H9 (cell line): ENCODE data around the gene APP. TPM values are rescaled to one million over a fixed set of nuclear protein-coding genes. Genes with fewer than 3 reads are reported as not detected.

Experiments used
- DNase-seq: peaks from one replicate; pipeline ENCODE4 v3.0.0-alpha.2; 2017
- H2AFZ ChIP-seq: one replicate; pipeline ENCODE4 v1.6.1; 2013; ENCODE audit warnings: mild to moderate bottlenecking, low read length, control low read depth, moderate library complexity
- H2AK5ac ChIP-seq: 2 replicates; pipeline ENCODE4 v1.6.1; 2013; ENCODE audit warnings: low read length, control low read depth, mixed read lengths; ENCODE audit not compliant: insufficient read length
- H2BK120ac ChIP-seq: one replicate; pipeline ENCODE4 v1.6.1; 2013; ENCODE audit warnings: low read depth, mild to moderate bottlenecking, low read length, control low read depth, inconsistent platforms; ENCODE audit not compliant: poor library complexity, severe bottlenecking
- H2BK12ac ChIP-seq: 2 replicates; pipeline ENCODE4 v1.6.1; 2013; ENCODE audit warnings: low read length, control low read depth, mixed read lengths, low read depth; ENCODE audit not compliant: insufficient read length
- H2BK15ac ChIP-seq: 2 replicates; pipeline ENCODE4 v1.6.1; 2013; ENCODE audit warnings: low read depth, low read length, control low read depth
- H2BK20ac ChIP-seq: one replicate; pipeline ENCODE4 v1.6.1; 2013; ENCODE audit warnings: low read depth, mild to moderate bottlenecking, low read length, control low read depth, inconsistent platforms; ENCODE audit not compliant: poor library complexity, severe bottlenecking
- H2BK5ac ChIP-seq: 2 replicates; pipeline ENCODE4 v1.6.1; 2013; ENCODE audit warnings: low read length, control low read depth, mixed read lengths; ENCODE audit not compliant: insufficient read length
- H3K14ac ChIP-seq: 2 replicates; pipeline ENCODE4 v1.6.1; 2013; ENCODE audit warnings: low read length, control low read depth; ENCODE audit not compliant: insufficient read depth
- H3K18ac ChIP-seq: 2 replicates; pipeline ENCODE4 v1.6.1; 2013; ENCODE audit warnings: low read depth, mild to moderate bottlenecking, mixed read lengths, low read length, control low read depth; ENCODE audit not compliant: insufficient read length
- H3K23ac ChIP-seq: 2 replicates; pipeline ENCODE4 v1.6.1; 2013; ENCODE audit warnings: low read length, control low read depth, mixed read lengths, low read depth; ENCODE audit not compliant: insufficient read length
- H3K23me2 ChIP-seq: 2 replicates; pipeline ENCODE4 v1.6.1; 2013; ENCODE audit warnings: low read depth, mild to moderate bottlenecking, mixed read lengths, low read length, control low read depth; ENCODE audit not compliant: insufficient read length, poor library complexity, severe bottlenecking
- H3K27ac ChIP-seq: 2 replicates; pipeline ENCODE4 v1.5.1; 2013; ENCODE audit warnings: low read length, control low read depth, mixed read lengths, low read depth; ENCODE audit not compliant: insufficient read length
- H3K27me3 ChIP-seq: 2 replicates; pipeline ENCODE4 v1.6.1; 2013; ENCODE audit warnings: low read length, control low read depth, inconsistent platforms; ENCODE audit not compliant: insufficient read depth
- H3K4ac ChIP-seq: 2 replicates; pipeline ENCODE4 v1.6.1; 2013; ENCODE audit warnings: low read depth, mild to moderate bottlenecking, control low read depth, inconsistent platforms, low read length, moderate library complexity
- H3K4me1 ChIP-seq: 2 replicates; pipeline ENCODE4 v1.6.1; 2013; ENCODE audit warnings: low read length, control low read depth, inconsistent platforms; ENCODE audit not compliant: insufficient read depth
- H3K4me2 ChIP-seq: 2 replicates; pipeline ENCODE4 v1.6.1; 2013; ENCODE audit warnings: low read length, control low read depth, mixed read lengths; ENCODE audit not compliant: insufficient read length, insufficient read depth
- H3K56ac ChIP-seq: 2 replicates; pipeline ENCODE4 v1.6.1; 2013; ENCODE audit warnings: low read depth, mild to moderate bottlenecking, mixed read lengths, low read length, control low read depth; ENCODE audit not compliant: insufficient read length
- H3K79me1 ChIP-seq: 2 replicates; pipeline ENCODE4 v1.6.1; 2013; ENCODE audit warnings: low read depth, mild to moderate bottlenecking, moderate library complexity, low read length, control low read depth, inconsistent platforms; ENCODE audit not compliant: insufficient read depth, poor library complexity, severe bottlenecking
- H3K79me2 ChIP-seq: 2 replicates; pipeline ENCODE4 v1.6.1; 2013; ENCODE audit warnings: low read length, control low read depth, inconsistent platforms; ENCODE audit not compliant: insufficient read depth
- H3K9ac ChIP-seq: 2 replicates; pipeline ENCODE4 v1.6.1; 2013; ENCODE audit warnings: low read length, control low read depth, mixed read lengths; ENCODE audit not compliant: insufficient read length; ENCODE audit errors: extremely low read depth
- H3K9me3 ChIP-seq: one replicate; pipeline ENCODE4 v1.6.1; 2013; ENCODE audit warnings: low read depth, low read length, inconsistent platforms; ENCODE audit not compliant: control insufficient read depth
- H3T11ph ChIP-seq: one replicate; pipeline ENCODE4 v1.6.1; 2013; ENCODE audit warnings: mild to moderate bottlenecking, low read length, control low read depth, inconsistent platforms
- H4K20me1 ChIP-seq: one replicate; pipeline ENCODE4 v1.6.1; 2013; ENCODE audit not compliant: control insufficient read depth, insufficient read length, insufficient read depth
- H4K5ac ChIP-seq: 2 replicates; pipeline ENCODE4 v1.6.1; 2013; ENCODE audit warnings: low read depth, mild to moderate bottlenecking, mixed read lengths, low read length, control low read depth; ENCODE audit not compliant: insufficient read length
- H4K8ac ChIP-seq: replicated peaks from 2 replicates; pipeline ENCODE4 v1.6.1; 2013; ENCODE audit warnings: low read length, control low read depth, mixed read lengths, low read depth; ENCODE audit not compliant: insufficient read length
- H4K91ac ChIP-seq: 2 replicates; pipeline ENCODE4 v1.6.1; 2013; ENCODE audit warnings: low read depth, mild to moderate bottlenecking, moderate library complexity, mixed read lengths, low read length, control low read depth; ENCODE audit not compliant: insufficient read length
- H3K27ac Mint-ChIP-seq, 3 experiments: 2 replicates in 2 of 3; 3 replicates in 1 of 3; pipeline ENCODE4 v1.8.0; 2020 to 2021; ENCODE audit warnings: mixed read lengths in 3 of 3, mild to moderate bottlenecking in 1 of 3, moderate library complexity in 1 of 3
- H3K27me3 Mint-ChIP-seq: 2 replicates; pipeline ENCODE4 v1.8.0; 2021; ENCODE audit warnings: low read depth, mild to moderate bottlenecking, moderate library complexity, mixed read lengths
- H3K36me3 Mint-ChIP-seq, 3 experiments: 2 replicates in 2 of 3; 3 replicates in 1 of 3; pipeline ENCODE4 v1.8.0; 2020 to 2021; ENCODE audit warnings: low read depth in 3 of 3, mixed read lengths in 3 of 3; ENCODE audit not compliant: insufficient read depth in 1 of 3
- H3K4me1 Mint-ChIP-seq, 2 experiments: 2 replicates each; pipeline ENCODE4 v1.8.0; 2020; ENCODE audit warnings: mixed read lengths in 2 of 2
- H3K4me3 Mint-ChIP-seq, 2 experiments: 2 replicates in 1 of 2; 3 replicates in 1 of 2; pipeline ENCODE4 v1.8.0; 2020 to 2021; ENCODE audit warnings: mild to moderate bottlenecking in 2 of 2, mixed read lengths in 2 of 2, moderate library complexity in 1 of 2
- H3K9me3 Mint-ChIP-seq, 2 experiments: 2 replicates in 1 of 2; 3 replicates in 1 of 2; pipeline ENCODE4 v1.8.0; 2020; ENCODE audit warnings: mild to moderate bottlenecking in 2 of 2, mixed read lengths in 2 of 2, moderate library complexity in 1 of 2
- CTCF ChIP-seq: fragments of 200-600 bp; sonication (generic); conservative IDR thresholded peaks from 3 replicates; pipeline ENCODE4 v1.8.0; 2021; ENCODE audit warnings: antibody characterized with exemption, mild to moderate bottlenecking
- WGBS: extraction: QIAGEN DNeasy Blood & Tissue Kit; methylation state at CpG from one replicate; pipeline ENCODE4 v1.1.7; 2013; ENCODE audit warnings: missing lambda C conversion rate, low lambda C conversion rate, mixed read lengths; ENCODE audit not compliant: insufficient read length; ENCODE audit errors: extremely low coverage; 5-methylcytosine and 5-hydroxymethylcytosine counted together
- total RNA-seq: library from RNA; stranded (reverse); gene quantifications from 2 replicates; pipeline ENCODE4 v1.2.1, GENCODE V29; 2021

APP gene
- total RNA-seq, 1 experiment from 2014 or later, result 380 TPM

GRCh38 chr21:25848309-25848708, 322.3 kb downstream of the APP start:
- Mint-ChIP-seq H3K27ac (no peak overlapping the region), H3K36me3 (peaks cover 9 to 10% (median 9%) of the 10 kb centered on the region in 3 experiments), H3K4me1 (no peaks in the 10 kb centered on the region), H3K27me3 (peaks cover 3% of the 10 kb centered on the region; the same call in 1 of the 2 replicates), H3K4me3 (no peak overlapping the region), H3K9me3 (peaks cover 18 to 25% of the 10 kb centered on the region in 2 experiments)
- no peak overlapping the region for H2BK120ac ChIP-seq
- no peak overlapping the region for H2AK5ac ChIP-seq
- no peak overlapping the region for H2BK20ac ChIP-seq
- no peak overlapping the region for H2AFZ ChIP-seq
- H3K27me3 ChIP-seq, result no peaks in the 10 kb centered on the region
- no peak overlapping the region for H2BK5ac ChIP-seq
- no peaks in the 10 kb centered on the region for H4K20me1 ChIP-seq
- H3K4me2 ChIP-seq, result no peak overlapping the region
- no peaks in the 10 kb centered on the region for H3K79me1 ChIP-seq
- no peak overlapping the region for H4K5ac ChIP-seq
- H3K23ac ChIP-seq, result no peak overlapping the region
- H3K9ac ChIP-seq, result no peak overlapping the region
- H3K4ac ChIP-seq, result no peak overlapping the region
- H3K4me1 ChIP-seq, result no peaks in the 10 kb centered on the region
- no peaks in the 10 kb centered on the region for H3K9me3 ChIP-seq
- WGBS, result no CpG with 5 or more reads among the region's 2 CpGs
- no peak overlapping the region for H3K27ac ChIP-seq
- no peak overlapping the region for H2BK12ac ChIP-seq
- H3K18ac ChIP-seq, result no peak overlapping the region
- H3T11ph ChIP-seq, result no peak overlapping the region
- no peak for DNase-seq
- no peak overlapping the region for H4K91ac ChIP-seq
- no peak overlapping the region for H4K8ac ChIP-seq
- H3K23me2 ChIP-seq, result no peaks in the 10 kb centered on the region
- no peak overlapping the region for H3K14ac ChIP-seq
- no peak for TF ChIP-seq CTCF
- no peak overlapping the region for H3K56ac ChIP-seq
- H2BK15ac ChIP-seq, result no peak overlapping the region
- no peaks in the 10 kb centered on the region for H3K79me2 ChIP-seq
